ENCODE data around the gene LTF.

Gene LTF

DNA sequence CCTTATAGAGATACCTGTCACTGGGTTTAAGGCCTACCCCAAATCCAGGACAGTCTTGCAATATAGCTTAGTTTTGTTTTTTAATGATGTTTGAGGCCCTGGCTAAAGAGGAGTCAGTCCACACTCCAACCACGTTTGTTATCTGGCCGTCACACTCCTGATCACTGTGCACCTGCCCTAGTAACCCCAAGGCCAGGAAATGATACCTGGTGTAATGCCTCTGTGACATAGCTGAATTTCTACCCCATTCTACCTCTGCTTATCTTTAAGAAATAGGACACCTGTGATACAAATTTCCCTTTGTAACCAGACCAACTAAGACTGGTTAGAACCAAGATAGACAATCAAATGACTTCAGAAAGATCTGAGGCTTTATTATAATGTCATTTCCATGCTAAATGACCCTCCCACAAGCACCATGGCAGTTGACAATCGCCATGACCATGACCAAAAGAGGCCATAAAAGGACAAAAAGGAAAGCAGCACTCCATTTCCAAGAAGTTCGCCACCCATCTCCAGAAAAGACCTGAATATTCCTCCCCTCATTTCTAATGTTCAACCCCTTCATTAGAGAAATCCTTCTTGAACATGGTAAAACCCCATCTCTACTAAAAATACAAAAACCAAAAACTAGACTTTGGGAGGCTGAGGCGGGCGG is 28.3 kb upstream of the LTF start:
- Histone ChIP-seq H3K27ac (ENCODE audit: low read depth, low read length) (no peak overlapping the region), H4K20me1 (ENCODE audit: control insufficient read depth, insufficient read depth, low read depth, low read length) (no peaks in the 10 kb centered on the region)

DNA sequence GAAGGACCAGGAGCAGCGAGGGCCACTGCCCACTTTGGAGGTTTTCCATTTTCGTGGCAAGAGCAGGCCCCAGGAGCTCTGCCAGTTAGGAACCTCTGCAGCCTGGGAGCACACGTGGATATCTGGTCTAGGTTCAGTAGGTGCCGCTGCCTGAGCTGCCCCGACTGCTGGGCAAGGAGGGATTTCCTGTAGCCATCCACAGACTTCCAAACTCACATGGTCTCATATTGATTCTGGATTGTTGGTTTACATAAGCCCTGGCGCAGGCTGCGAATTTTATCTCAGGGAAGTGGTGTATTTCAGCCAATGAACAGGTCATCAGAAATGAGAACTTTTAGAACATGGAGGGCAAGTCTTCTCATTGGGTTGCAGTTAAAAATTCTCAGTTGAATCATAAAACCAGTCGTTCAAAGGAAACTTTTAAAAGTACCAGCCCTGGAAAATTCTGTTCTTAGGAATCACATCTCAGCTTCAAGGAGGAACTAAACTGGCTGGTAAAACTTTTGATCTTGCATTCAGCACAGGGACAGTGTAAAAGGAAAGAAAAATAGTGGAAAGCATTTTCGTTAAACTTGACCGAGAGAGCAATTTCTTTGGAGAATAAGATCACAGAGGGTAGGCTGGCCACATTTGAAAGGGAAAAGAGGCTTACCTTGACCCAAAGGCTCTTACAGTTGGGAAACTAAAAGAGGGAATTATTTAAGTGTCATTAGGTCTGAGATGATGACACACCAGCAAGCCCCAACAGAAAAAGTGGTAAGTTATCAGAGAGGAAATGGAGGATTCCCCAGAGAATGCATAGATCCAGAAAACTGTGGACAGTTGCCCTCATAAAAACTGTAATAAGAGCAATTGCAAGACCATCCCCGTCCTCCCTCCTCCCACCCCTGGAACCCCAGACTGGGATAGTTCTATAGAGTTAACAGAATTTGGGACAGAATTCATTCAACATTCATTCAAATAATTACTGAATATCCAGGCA is 26.7 kb upstream of the LTF start:
- 0 out of 2 replicates have a peak, but pooled peaks cover 6% of the 10 kb centered on the region for H3K27me3 ChIP-seq (ENCODE audit: control insufficient read depth, low read length)
- H3K4me3 ChIP-seq (ENCODE audit: low read length), result no peak overlapping the region
- no peaks in the 10 kb centered on the region for H3K9me2 ChIP-seq (replicated peaks; ENCODE audit: control insufficient read depth, low read length)
- H3K36me3 ChIP-seq (ENCODE audit: control insufficient read depth, low read length), result no peaks in the 10 kb centered on the region
- H3K9me3 ChIP-seq (ENCODE audit: control insufficient read depth, insufficient read depth, low read length), result no peaks in the 10 kb centered on the region
- peak overlapping the region; percentile 8; the same call in 1 of the 2 replicates for H3K4me2 ChIP-seq (ENCODE audit: low read length)
- TF ChIP-seq EZH2phosphoT487 (IDR thresholded peaks at IDR 0.05; ENCODE audit: borderline replicate concordance, low read length), result no peak
- TF ChIP-seq, protein P1, sequence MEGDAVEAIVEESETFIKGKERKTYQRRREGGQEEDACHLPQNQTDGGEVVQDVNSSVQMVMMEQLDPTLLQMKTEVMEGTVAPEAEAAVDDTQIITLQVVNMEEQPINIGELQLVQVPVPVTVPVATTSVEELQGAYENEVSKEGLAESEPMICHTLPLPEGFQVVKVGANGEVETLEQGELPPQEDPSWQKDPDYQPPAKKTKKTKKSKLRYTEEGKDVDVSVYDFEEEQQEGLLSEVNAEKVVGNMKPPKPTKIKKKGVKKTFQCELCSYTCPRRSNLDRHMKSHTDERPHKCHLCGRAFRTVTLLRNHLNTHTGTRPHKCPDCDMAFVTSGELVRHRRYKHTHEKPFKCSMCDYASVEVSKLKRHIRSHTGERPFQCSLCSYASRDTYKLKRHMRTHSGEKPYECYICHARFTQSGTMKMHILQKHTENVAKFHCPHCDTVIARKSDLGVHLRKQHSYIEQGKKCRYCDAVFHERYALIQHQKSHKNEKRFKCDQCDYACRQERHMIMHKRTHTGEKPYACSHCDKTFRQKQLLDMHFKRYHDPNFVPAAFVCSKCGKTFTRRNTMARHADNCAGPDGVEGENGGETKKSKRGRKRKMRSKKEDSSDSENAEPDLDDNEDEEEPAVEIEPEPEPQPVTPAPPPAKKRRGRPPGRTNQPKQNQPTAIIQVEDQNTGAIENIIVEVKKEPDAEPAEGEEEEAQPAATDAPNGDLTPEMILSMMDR (IDR thresholded peaks at IDR 0.05; ENCODE audit: low read depth, low read length, poor library complexity, severe bottlenecking), result no peak
- H3K27ac ChIP-seq (ENCODE audit: low read depth, low read length), result no peak overlapping the region
- H3F3A ChIP-seq (ENCODE audit: control insufficient read depth, insufficient read depth), result no peaks in the 10 kb centered on the region; the same call in 1 of the 2 replicates
- H3K79me2 ChIP-seq (ENCODE audit: control insufficient read depth, low read length), result no peaks in the 10 kb centered on the region
- H3K4me1 ChIP-seq (ENCODE audit: control insufficient read depth, low read length), result peaks cover 51% of the 10 kb centered on the region
- no peaks in the 10 kb centered on the region for H4K20me1 ChIP-seq (ENCODE audit: control insufficient read depth, insufficient read depth, low read depth, low read length)

More for the DNA sequence above, 28.3 kb upstream of the LTF start:
- H3F3A ChIP-seq (ENCODE audit: control insufficient read depth, insufficient read depth), result no peaks in the 10 kb centered on the region; the same call in 1 of the 2 replicates
- no peaks in the 10 kb centered on the region for H3K9me2 ChIP-seq (replicated peaks; ENCODE audit: control insufficient read depth, low read length)
- H3K79me2 ChIP-seq (ENCODE audit: control insufficient read depth, low read length), result no peaks in the 10 kb centered on the region
- H3K9me3 ChIP-seq (ENCODE audit: control insufficient read depth, insufficient read depth, low read length), result no peaks in the 10 kb centered on the region
- no peak overlapping the region for H3K4me3 ChIP-seq (ENCODE audit: low read length)
- 0 out of 2 replicates have a peak, but pooled peaks cover 2% of the 10 kb centered on the region for H3K27me3 ChIP-seq (ENCODE audit: control insufficient read depth, low read length)
- TF ChIP-seq, protein P1 (IDR thresholded peaks at IDR 0.05; ENCODE audit: low read depth, low read length, poor library complexity, severe bottlenecking), result no peak
- TF ChIP-seq EZH2phosphoT487 (IDR thresholded peaks at IDR 0.05; ENCODE audit: borderline replicate concordance, low read length), result no peak
- no peaks in the 10 kb centered on the region for H3K36me3 ChIP-seq (ENCODE audit: control insufficient read depth, low read length)
- H3K4me1 ChIP-seq (ENCODE audit: control insufficient read depth, low read length), result peaks cover 67% of the 10 kb centered on the region
- peak overlapping the region; percentile 8 for H3K4me2 ChIP-seq (ENCODE audit: low read length)

DNA sequence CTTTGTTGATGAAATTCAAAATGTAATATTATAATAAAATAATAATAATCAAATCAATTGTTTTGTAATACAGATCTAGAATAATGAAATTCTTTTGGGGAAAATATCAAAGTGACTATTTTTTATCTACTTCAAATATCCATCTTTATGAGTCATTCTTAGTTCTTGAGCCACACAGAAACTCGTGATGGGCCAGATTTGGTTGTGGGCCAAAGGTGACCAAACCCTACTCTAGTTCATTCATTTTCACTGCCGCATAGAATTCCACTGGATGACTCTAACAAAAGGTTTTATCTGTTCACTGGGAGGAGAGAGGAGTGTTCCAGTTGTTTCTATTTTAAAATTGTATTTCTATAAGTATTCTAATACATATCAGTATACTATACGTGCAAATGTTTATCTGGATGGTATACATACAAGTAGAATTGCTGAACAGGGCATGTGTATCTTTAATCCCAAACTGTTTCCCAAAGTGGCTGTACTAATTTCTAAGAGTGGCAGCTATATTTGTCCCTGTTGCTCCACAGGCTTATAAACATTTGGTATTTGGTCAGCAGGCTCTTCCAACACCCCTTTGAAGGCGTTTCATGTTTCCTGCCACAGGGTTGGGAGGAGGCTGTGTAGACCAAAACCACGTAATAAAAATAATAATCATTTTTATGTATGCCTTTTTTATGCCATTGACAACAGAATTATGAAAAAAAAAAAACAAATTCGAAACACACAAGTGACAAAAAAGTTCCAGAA is 25.8 kb upstream of the LTF start:
- TF ChIP-seq EZH2phosphoT487 (IDR thresholded peaks at IDR 0.05; ENCODE audit: borderline replicate concordance, low read length), result no peak
- TF ChIP-seq, protein P1 (IDR thresholded peaks at IDR 0.05; ENCODE audit: low read depth, low read length, poor library complexity, severe bottlenecking), result no peak
- Histone ChIP-seq H3K4me1 (ENCODE audit: control insufficient read depth, low read length) (peaks cover 42% of the 10 kb centered on the region), H3K36me3 (ENCODE audit: control insufficient read depth, low read length) (no peaks in the 10 kb centered on the region), H3K9me2 (replicated peaks; ENCODE audit: control insufficient read depth, low read length) (no peaks in the 10 kb centered on the region), H3K9me3 (ENCODE audit: control insufficient read depth, insufficient read depth, low read length) (no peaks in the 10 kb centered on the region), H3K4me2 (ENCODE audit: low read length) (no peak overlapping the region), H4K20me1 (ENCODE audit: control insufficient read depth, insufficient read depth, low read depth, low read length) (no peaks in the 10 kb centered on the region), H3K27me3 (ENCODE audit: control insufficient read depth, low read length) (0 out of 2 replicates have a peak, but pooled peaks cover 6% of the 10 kb centered on the region), H3F3A (ENCODE audit: control insufficient read depth, insufficient read depth) (no peaks in the 10 kb centered on the region), H3K79me2 (ENCODE audit: control insufficient read depth, low read length) (no peaks in the 10 kb centered on the region), H3K27ac (ENCODE audit: low read depth, low read length) (no peak overlapping the region), H3K4me3 (ENCODE audit: low read length) (no peak overlapping the region)
